ENCODE results near the gene CCDC187.

The CCDC187 gene

DNA sequence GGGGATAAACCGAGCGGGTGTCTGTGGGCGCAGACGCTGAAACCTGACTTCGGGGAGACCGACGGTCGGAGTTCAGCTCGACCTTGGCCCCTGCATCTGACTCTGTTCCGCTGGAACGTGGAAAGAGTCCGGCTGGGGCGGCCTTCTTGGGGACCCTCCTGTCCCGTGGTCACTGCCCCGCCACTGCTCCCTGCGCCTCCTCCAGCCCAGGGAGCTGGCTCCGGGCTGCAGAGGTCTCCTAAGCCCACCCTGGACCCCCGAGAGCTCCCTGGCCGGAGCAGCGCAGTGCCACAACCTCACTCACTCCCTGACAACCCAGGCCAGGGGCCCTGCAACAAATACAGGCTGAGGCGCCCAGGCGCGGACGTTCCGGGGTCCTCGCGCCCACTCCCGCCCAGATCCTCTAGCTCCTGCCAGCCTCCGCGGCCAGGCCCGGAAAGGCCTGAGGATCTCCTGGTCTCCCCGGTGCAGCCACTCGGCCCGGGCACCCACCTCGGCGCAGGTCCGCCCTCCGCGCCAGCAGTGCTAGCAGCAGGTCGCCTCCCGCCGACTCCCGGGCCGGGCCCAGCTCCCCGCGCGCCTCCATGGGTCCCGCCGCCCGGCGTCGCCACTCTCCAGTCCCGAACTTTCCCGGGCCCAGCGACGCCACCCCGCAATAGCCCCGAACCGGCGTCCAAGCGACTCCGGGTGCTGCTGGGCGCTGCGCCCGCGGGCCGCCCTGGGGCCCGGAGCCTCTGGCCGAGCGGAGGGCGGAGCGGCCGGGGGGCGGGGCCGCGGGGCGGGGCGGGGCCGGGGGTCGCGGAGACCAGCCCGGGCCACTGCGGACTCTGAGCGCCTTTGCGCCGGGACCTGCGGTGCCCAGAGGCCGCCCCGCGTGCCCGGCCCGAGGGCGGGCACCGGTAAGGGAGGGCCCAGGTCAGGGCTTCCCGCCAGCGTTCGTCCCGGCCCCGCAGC lies 101.2 kb downstream of the CCDC187 start:
- no peak for DNase-seq

DNA sequence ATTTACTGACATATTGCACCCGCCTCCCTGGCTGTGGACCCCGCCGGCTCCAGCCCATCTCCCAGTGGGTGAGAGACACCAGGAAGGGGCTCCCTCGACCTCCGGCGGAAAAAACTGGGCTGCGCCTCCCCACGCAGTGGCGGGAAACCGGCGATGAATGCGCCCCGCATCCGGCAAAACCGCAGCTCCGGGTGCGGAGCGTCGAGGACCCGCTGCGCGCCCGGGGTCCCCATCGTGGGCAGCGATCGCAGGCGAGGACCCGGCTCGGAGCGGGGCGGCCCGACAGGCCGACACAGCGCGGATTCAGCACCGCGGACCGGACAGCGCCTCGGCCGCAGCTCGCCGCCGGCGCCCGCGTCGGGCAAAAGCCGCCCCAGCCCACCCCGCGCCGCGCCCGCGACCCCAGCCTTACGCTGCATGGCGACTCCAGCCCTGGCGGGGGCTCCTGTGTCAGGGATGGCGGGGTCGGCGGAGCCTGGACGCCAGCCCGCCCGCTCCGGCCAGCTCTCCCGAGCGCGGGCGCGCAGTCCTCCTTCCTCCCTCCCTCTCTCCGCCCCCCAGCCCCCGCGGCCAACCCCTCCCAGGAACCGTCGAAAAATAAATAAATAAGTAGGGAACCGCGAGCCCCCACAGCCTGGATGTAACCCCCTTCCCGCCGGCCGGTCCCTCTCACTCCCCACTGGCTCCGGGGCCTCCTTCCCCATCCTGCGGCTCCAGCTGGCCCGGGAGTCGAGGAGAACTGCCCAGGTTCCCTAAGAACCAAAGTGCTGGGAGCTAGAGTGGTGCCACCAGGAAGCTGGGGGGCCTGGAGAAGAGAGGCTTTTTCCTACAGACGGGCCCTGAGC lies 102.1 kb downstream of the CCDC187 start:
- DNase-seq, result no peak

DNA sequence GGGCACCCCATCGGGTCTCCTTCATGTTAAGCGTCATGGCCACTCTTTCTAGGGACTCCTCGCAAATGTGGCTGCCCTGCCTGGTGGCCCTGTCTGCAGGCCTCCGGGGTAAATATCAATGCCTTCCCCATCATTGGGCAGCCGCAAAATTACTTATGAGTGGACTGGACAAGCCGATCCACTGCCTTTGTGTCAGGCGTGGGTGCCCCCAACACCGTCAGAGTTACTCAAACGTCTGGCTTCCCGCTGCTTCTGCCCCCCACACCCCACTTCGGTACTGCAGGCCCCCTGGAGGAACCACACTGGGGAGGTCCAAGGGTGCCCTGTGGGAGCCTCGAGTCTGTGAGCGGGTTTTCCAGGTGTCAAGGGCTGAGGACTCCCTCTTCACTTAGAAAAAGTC lies 102.7 kb downstream of the CCDC187 start:
- DNase-seq, result no peak

DNA sequence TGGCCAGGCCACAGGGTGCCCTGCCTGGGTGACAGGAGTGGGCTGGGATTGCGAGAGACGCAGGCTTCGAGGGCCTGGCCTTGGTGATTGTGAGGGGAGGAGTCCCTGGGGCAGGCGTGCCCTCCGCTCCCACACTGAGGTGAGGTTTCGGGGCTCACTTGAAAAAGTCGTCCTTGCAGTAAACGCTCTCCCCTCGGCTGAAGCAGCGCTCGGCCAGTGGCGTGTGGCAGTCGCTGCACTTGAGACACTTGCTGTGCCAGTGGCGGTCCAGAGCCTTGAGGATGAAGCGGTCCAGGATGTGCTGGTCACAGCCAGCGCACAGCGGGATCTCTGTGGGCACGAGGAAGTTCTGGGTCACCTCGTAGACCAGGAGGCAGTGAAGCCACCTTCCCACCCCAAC lies 103.5 kb downstream of the CCDC187 start:
- no peak for DNase-seq
